HEK293 (cell line): Measurements from ENCODE around the gene STRBP.

ENCODE experiments used
- CTCF ChIA-PET: fragments of 350-600 bp; formaldehyde crosslinking; extraction: SDS; loops from one replicate; lab custom pipeline; 2021; ENCODE audit warnings: antibody characterized with exemption; lab: Yijun Ruan, JAX
- POLR2A ChIA-PET: fragments of 300-600 bp; formaldehyde crosslinking; extraction: SDS; loops from one replicate; lab custom pipeline; 2020; ENCODE audit warnings: antibody characterized with exemption, inconsistent platforms; lab: Yijun Ruan, JAX
- H3K27ac ChIP-seq: fragments of 200-500 bp; sonication (Bioruptor generic); 2 replicates; pipeline ENCODE4 v1.5.1; 2014; ENCODE audit warnings: low read depth, low read length, control low read depth, inconsistent platforms; ENCODE audit errors: extremely low read depth
- H3K36me3 ChIP-seq, 2 experiments: fragments of 200-500 bp in 1 of 2; sonication (Bioruptor generic) in 1 of 2; 1 replicate in 1 of 2; 2 replicates in 1 of 2; pipeline ENCODE4 v1.5.1; 2014 to 2017; ENCODE audit warnings: inconsistent platforms in 2 of 2, low read length in 2 of 2; ENCODE audit not compliant: control insufficient read depth in 2 of 2, insufficient read depth in 1 of 2
- H3K4me1 ChIP-seq: fragments of 200-500 bp; sonication (Bioruptor generic); 2 replicates; pipeline ENCODE4 v1.5.1; 2014; ENCODE audit warnings: mild to moderate bottlenecking, low read length, inconsistent platforms; ENCODE audit not compliant: control insufficient read depth, insufficient read depth
- H3K4me3 ChIP-seq: 2 replicates; pipeline ENCODE4 v1.5.1; 2011; ENCODE audit warnings: low read depth, mild to moderate bottlenecking, control low read depth, low read length, moderate library complexity
- H3K9me3 ChIP-seq: fragments of 200-500 bp; sonication (Bioruptor generic); 2 replicates; pipeline ENCODE4 v1.5.1; 2014; ENCODE audit warnings: low read depth, low read length, inconsistent platforms; ENCODE audit not compliant: control insufficient read depth, insufficient read depth
- BCL11B ChIP-seq: fragments of 450-650 bp; formaldehyde crosslinking; IDR thresholded peaks from 2 replicates; pipeline ENCODE4 v1.5.1; 2016; ENCODE audit warnings: low read depth, missing biosample characterization, missing genetic modification characterization
- GLI4 ChIP-seq: fragments of 450-650 bp; formaldehyde crosslinking; IDR thresholded peaks from 2 replicates; pipeline ENCODE4 v1.5.1; 2016; ENCODE audit warnings: missing biosample characterization, missing genetic modification characterization
- PRDM4 ChIP-seq: fragments of 450-650 bp; formaldehyde crosslinking; IDR thresholded peaks from 2 replicates; pipeline ENCODE4 v1.5.1; 2017; ENCODE audit warnings: missing biosample characterization, missing genetic modification characterization
- PRDM6 ChIP-seq: fragments of 450-650 bp; formaldehyde crosslinking; IDR thresholded peaks from 2 replicates; pipeline ENCODE4 v1.5.1; 2017; ENCODE audit warnings: missing biosample characterization, missing genetic modification characterization
- REPIN1 ChIP-seq: fragments of 450-650 bp; formaldehyde crosslinking; IDR thresholded peaks from 2 replicates; pipeline ENCODE4 v1.5.1; 2017; ENCODE audit warnings: missing biosample characterization, missing genetic modification characterization, low read depth
- SP2 ChIP-seq: fragments of 450-650 bp; formaldehyde crosslinking; IDR thresholded peaks from 2 replicates; pipeline ENCODE4 v1.5.1; 2016; ENCODE audit warnings: missing biosample characterization, missing genetic modification characterization
- SP7 ChIP-seq: fragments of 450-650 bp; formaldehyde crosslinking; IDR thresholded peaks from 2 replicates; pipeline ENCODE4 v1.5.1; 2016; ENCODE audit warnings: missing biosample characterization, missing genetic modification characterization
- ZBTB1 ChIP-seq: fragments of 450-650 bp; formaldehyde crosslinking; IDR thresholded peaks from 2 replicates; pipeline ENCODE4 v1.5.1; 2016; ENCODE audit warnings: missing biosample characterization, missing genetic modification characterization
- ZFHX2 ChIP-seq: fragments of 450-650 bp; formaldehyde crosslinking; conservative IDR thresholded peaks from 2 replicates; pipeline ENCODE4 v1.5.1; 2016; ENCODE audit warnings: missing biosample characterization, missing genetic modification characterization
- ZFP69B ChIP-seq: fragments of 450-650 bp; formaldehyde crosslinking; IDR thresholded peaks from 2 replicates; pipeline ENCODE4 v1.5.1; 2016; ENCODE audit warnings: missing biosample characterization, missing genetic modification characterization
- ZNF112 ChIP-seq: fragments of 450-650 bp; formaldehyde crosslinking; IDR thresholded peaks from 2 replicates; pipeline ENCODE4 v1.5.0; 2017; ENCODE audit warnings: missing biosample characterization, missing genetic modification characterization
- ZNF148 ChIP-seq: fragments of 450-650 bp; formaldehyde crosslinking; IDR thresholded peaks from 2 replicates; pipeline ENCODE4 v1.5.0; 2017; ENCODE audit warnings: missing biosample characterization, missing genetic modification characterization, borderline replicate concordance
- ZNF155 ChIP-seq: fragments of 450-650 bp; formaldehyde crosslinking; IDR thresholded peaks from 2 replicates; pipeline ENCODE4 v1.5.1; 2016; ENCODE audit warnings: missing biosample characterization, missing genetic modification characterization
- ZNF174 ChIP-seq: fragments of 450-650 bp; formaldehyde crosslinking; IDR thresholded peaks from 2 replicates; pipeline ENCODE4 v1.5.0; 2017; ENCODE audit warnings: missing biosample characterization, mild to moderate bottlenecking, missing genetic modification characterization
- ZNF202 ChIP-seq: fragments of 450-650 bp; formaldehyde crosslinking; IDR thresholded peaks from 2 replicates; pipeline ENCODE4 v1.5.1; 2016; ENCODE audit warnings: missing biosample characterization, missing genetic modification characterization, borderline replicate concordance
- ZNF214 ChIP-seq: fragments of 450-650 bp; formaldehyde crosslinking; IDR thresholded peaks from 2 replicates; pipeline ENCODE4 v1.5.1; 2017; ENCODE audit warnings: missing biosample characterization, mild to moderate bottlenecking, missing genetic modification characterization, borderline replicate concordance
- ZNF23 ChIP-seq: fragments of 450-650 bp; formaldehyde crosslinking; IDR thresholded peaks from 2 replicates; pipeline ENCODE4 v1.5.1; 2016; ENCODE audit warnings: missing biosample characterization, missing genetic modification characterization, borderline replicate concordance
- ZNF239 ChIP-seq: fragments of 450-650 bp; formaldehyde crosslinking; IDR thresholded peaks from 2 replicates; pipeline ENCODE4 v1.5.1; 2016; ENCODE audit warnings: missing biosample characterization, missing genetic modification characterization
- ZNF398 ChIP-seq: fragments of 450-650 bp; formaldehyde crosslinking; IDR thresholded peaks from 2 replicates; pipeline ENCODE4 v1.5.1; 2017; ENCODE audit warnings: missing biosample characterization, missing genetic modification characterization
- ZNF521 ChIP-seq: fragments of 450-650 bp; formaldehyde crosslinking; IDR thresholded peaks from 2 replicates; pipeline ENCODE4 v1.5.1; 2017; ENCODE audit warnings: missing biosample characterization, mild to moderate bottlenecking, missing genetic modification characterization
- ZNF585B ChIP-seq: fragments of 450-650 bp; formaldehyde crosslinking; IDR thresholded peaks from 2 replicates; pipeline ENCODE4 v1.5.1; 2016; ENCODE audit warnings: missing biosample characterization, missing genetic modification characterization
- ZNF629 ChIP-seq: fragments of 450-650 bp; formaldehyde crosslinking; IDR thresholded peaks from 2 replicates; pipeline ENCODE4 v1.5.1; 2017; ENCODE audit warnings: missing biosample characterization, missing genetic modification characterization
- ZNF747 ChIP-seq: fragments of 450-650 bp; formaldehyde crosslinking; IDR thresholded peaks from 2 replicates; pipeline ENCODE4 v1.5.1; 2016; ENCODE audit warnings: missing biosample characterization, missing genetic modification characterization
- ZNF837 ChIP-seq: fragments of 450-650 bp; formaldehyde crosslinking; IDR thresholded peaks from 2 replicates; pipeline ENCODE4 v1.5.1; 2016; ENCODE audit warnings: missing biosample characterization, missing genetic modification characterization
- ZSCAN4 ChIP-seq: fragments of 450-650 bp; formaldehyde crosslinking; IDR thresholded peaks from 2 replicates; pipeline ENCODE4 v1.5.1; 2017; ENCODE audit warnings: missing biosample characterization, missing genetic modification characterization

Gene STRBP

GRCh38 chr9:123138163-123138562, 130.2 kb downstream of the STRBP start:
- ChIA-PET CTCF (no interaction called here), POLR2A (no interaction called here)
- TF ChIP-seq ZNF214 (tag by site-specific recombination): no peak
- TF ChIP-seq ZNF585B (tag by site-specific recombination): no peak
- TF ChIP-seq ZNF521 (tag by site-specific recombination): no peak
- TF ChIP-seq ZNF837 (tag by site-specific recombination): no peak
- no peak for TF ChIP-seq ZNF112 (tag by site-specific recombination)
- TF ChIP-seq SP7 (tag by site-specific recombination): no peak
- no peak for TF ChIP-seq ZFP69B
- no peak for TF ChIP-seq ZNF155 (tag by site-specific recombination)
- TF ChIP-seq PRDM4: no peak
- TF ChIP-seq ZNF174 (tag by site-specific recombination): no peak
- TF ChIP-seq SP2: no peak
- no peak for TF ChIP-seq ZNF629 (tag by site-specific recombination)
- TF ChIP-seq ZSCAN4: no peak
- no peak for TF ChIP-seq ZNF398 (tag by site-specific recombination)
- TF ChIP-seq ZNF747 (tag by site-specific recombination): no peak
- no peak for TF ChIP-seq ZBTB1
- H3K27ac ChIP-seq: no peak overlapping the region
- H3K4me1 ChIP-seq: no peaks in the 10 kb centered on the region
- peaks cover 0 to 4% of the 10 kb centered on the region in 2 experiments; a peak in 2 of 3 replicates for H3K36me3 ChIP-seq
- no peaks in the 10 kb centered on the region for H3K9me3 ChIP-seq
- no peak overlapping the region for H3K4me3 ChIP-seq

GRCh38 chr9:123135430-123135829, 133.0 kb downstream of the STRBP start:
- Histone ChIP-seq H3K9me3 (no peaks in the 10 kb centered on the region), H3K4me1 (no peaks in the 10 kb centered on the region), H3K4me3 (no peak overlapping the region), H3K27ac (no peak overlapping the region), H3K36me3 (peaks cover 0 to 20% of the 10 kb centered on the region in 2 experiments; a peak in 2 of 3 replicates)
- ChIA-PET CTCF (interaction anchor here (0.7 to 0.9 kb wide), 2 partner anchors 29 to 134 kb away, joined by 3 to 4 read pairs; no protein-coding TSS in a partner anchor), POLR2A (no interaction called here)
- TF ChIP-seq ZNF148 (tag by site-specific recombination) (no peak), BCL11B (tag by site-specific recombination) (no peak), PRDM6 (tag by site-specific recombination) (no peak), ZNF23 (no peak), ZNF398 (tag by site-specific recombination) (no peak), ZNF239 (tag by site-specific recombination) (no peak), ZFHX2 (tag by site-specific recombination) (no peak), ZNF202 (tag by site-specific recombination) (no peak), GLI4 (tag by site-specific recombination) (no peak), ZNF521 (tag by site-specific recombination) (no peak), REPIN1 (tag by site-specific recombination) (no peak)
